Lung (tissue), 12 donors: Measurements from ENCODE around the gene SYTL3. TPM values are rescaled to one million over a fixed set of nuclear protein-coding genes. Genes with fewer than 3 reads are reported as not detected.

Experiments
- ATAC-seq: fragments of 200-7000 bp; cut with Tn5 transposase; one replicate; pipeline ENCODE4 v1.9.1; 2020; ENCODE audit warnings: moderate number of reproducible peaks; ENCODE audit not compliant: insufficient read depth, low FRiP score
- DNase-seq, 3 donors: peaks; one replicate each; pipeline ENCODE4 v3.0.0-alpha.2; 2013 to 2017
- H3K27ac ChIP-seq, 2 donors: one replicate each; pipeline ENCODE4 v1.5.1; 2013; ENCODE audit warnings: mild to moderate bottlenecking in 2 of 2, moderate library complexity in 2 of 2, control low read depth in 1 of 2, inconsistent platforms in 1 of 2, low read depth in 1 of 2, low read length in 1 of 2
- H3K27me3 ChIP-seq, 3 donors: one replicate each; pipeline ENCODE4 v1.5.1; 2013; ENCODE audit warnings: low read length in 2 of 3; ENCODE audit not compliant: control insufficient read depth in 3 of 3, insufficient read depth in 3 of 3
- H3K36me3 ChIP-seq, 4 donors: one replicate each; pipeline ENCODE4 v1.5.1; 2013; ENCODE audit warnings: low read length in 4 of 4, mild to moderate bottlenecking in 1 of 4, moderate library complexity in 1 of 4; ENCODE audit not compliant: control insufficient read depth in 4 of 4, insufficient read depth in 4 of 4
- H3K4me1 ChIP-seq, 5 donors: one replicate each; pipeline ENCODE4 v1.5.1; 2013; ENCODE audit warnings: low read length in 5 of 5, mild to moderate bottlenecking in 2 of 5, moderate library complexity in 1 of 5; ENCODE audit not compliant: control insufficient read depth in 5 of 5, insufficient read depth in 5 of 5
- H3K4me3 ChIP-seq: one replicate; pipeline ENCODE4 v1.5.1; 2013; ENCODE audit warnings: mild to moderate bottlenecking, control low read depth, moderate library complexity
- H3K9ac ChIP-seq, 2 donors: one replicate each; pipeline ENCODE4 v1.5.1; 2013; ENCODE audit warnings: low read length in 2 of 2, control low read depth in 1 of 2; ENCODE audit not compliant: insufficient read depth in 1 of 2
- H3K9me3 ChIP-seq, 4 donors: one replicate each; pipeline ENCODE4 v1.5.1; 2013; ENCODE audit warnings: low read length in 3 of 4, mild to moderate bottlenecking in 1 of 4, moderate library complexity in 1 of 4; ENCODE audit not compliant: control insufficient read depth in 4 of 4, insufficient read depth in 3 of 4
- WGBS, 2 donors: extraction: QIAGEN DNeasy Blood & Tissue Kit; methylation state at CpG; one replicate each; pipeline ENCODE4 v1.1.7; 2013; 5-methylcytosine and 5-hydroxymethylcytosine counted together
- polyA plus RNA-seq, 2 donors: library from polyadenylated mRNA; stranded (reverse); fragments of 200-250 nt; gene quantifications; one replicate each; pipeline ENCODE4 v1.2.1, GENCODE V29; 2013
- total RNA-seq, 2 donors: library from RNA; depleted of rRNA in 1 of 2; stranded (reverse); fragments of >200 nt in 1 of 2; gene quantifications; one replicate each; pipeline ENCODE4 v1.2.1, GENCODE V29; 2014 to 2021
- TF ChIP-seq, protein P1 (sequence below): IDR thresholded peaks from 2 replicates; pipeline ENCODE4 v1.5.1; 2012; ENCODE audit warnings: mild to moderate bottlenecking; ENCODE audit errors: control extremely low read depth, extremely low read depth
- donor health status: control.
- donor health status: control.
- donor health status: Bipolar disorder and iron deficiency.
- donor health status: healthy.
- donor health status: DM: yes; HTN: yes; CAD: no.

Gene SYTL3
- total and polyA plus RNA-seq, 4 donors: 6.5 to 20.0 (median 15.6) TPM

DNA sequence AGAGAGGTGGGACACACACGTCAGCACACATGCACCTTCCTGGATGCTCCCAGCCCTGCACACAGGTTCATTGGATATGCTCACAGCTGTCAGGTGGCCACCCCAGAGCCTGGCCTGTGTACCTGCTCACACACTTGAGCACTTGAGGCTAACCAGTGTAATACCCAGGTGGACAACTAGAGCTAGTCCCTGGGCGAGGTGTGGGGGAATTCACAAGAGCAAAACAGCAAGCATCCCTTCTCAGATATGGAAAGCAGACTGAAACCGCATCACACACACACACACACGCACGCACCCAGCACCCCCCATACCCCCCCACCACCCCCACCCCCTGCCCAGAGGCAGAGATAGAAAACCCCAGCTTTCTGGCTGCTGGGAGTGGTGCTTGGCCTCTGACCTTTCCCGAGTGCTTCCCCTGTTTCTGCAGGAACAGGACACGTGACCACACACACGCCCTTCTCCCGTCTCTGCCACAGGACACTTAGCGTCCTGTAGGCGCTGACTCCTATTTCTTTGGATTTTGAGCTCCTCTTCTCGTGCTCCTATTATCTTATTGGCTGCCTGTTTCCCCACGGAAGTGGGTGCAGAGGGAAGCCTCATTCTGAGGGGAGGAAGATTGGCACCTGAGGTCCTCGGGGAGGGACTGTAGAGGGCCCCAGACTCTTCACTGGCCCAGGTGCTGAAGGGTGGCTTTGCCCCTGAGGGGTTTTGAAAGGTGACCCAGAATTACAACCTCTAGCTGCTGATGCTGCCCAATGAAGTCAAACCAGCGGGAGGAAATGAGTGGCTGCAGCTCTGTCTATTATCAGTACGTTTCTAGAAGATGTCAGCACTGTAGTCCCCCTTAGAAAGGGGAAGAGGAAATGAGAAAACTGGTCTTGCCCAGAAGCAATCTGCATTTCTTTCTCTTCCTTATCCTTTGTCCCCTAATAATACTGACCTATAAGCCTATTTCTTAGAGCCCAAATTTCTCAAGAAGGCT, 65.8 kb downstream of the SYTL3 start:
- Histone ChIP-seq H3K4me1 (peaks cover 0 to 18% (median 2%) of the 10 kb centered on the region in 5 donors), H3K9me3 (peaks cover 0 to 1% (median 0%) of the 10 kb centered on the region in 4 donors), H3K36me3 (peaks cover 0 to 6% (median 0%) of the 10 kb centered on the region in 4 donors), H3K4me3 (no peak overlapping the region), H3K9ac (no peak overlapping the region), H3K27ac (peak overlapping the region in 1 of 2 donors; percentile 74), H3K27me3 (no peaks in the 10 kb centered on the region)
- DNase-seq (peak in 2 of 3 donors; percentile 2 to 17), ATAC-seq (no peak)
- TF ChIP-seq, protein P1, sequence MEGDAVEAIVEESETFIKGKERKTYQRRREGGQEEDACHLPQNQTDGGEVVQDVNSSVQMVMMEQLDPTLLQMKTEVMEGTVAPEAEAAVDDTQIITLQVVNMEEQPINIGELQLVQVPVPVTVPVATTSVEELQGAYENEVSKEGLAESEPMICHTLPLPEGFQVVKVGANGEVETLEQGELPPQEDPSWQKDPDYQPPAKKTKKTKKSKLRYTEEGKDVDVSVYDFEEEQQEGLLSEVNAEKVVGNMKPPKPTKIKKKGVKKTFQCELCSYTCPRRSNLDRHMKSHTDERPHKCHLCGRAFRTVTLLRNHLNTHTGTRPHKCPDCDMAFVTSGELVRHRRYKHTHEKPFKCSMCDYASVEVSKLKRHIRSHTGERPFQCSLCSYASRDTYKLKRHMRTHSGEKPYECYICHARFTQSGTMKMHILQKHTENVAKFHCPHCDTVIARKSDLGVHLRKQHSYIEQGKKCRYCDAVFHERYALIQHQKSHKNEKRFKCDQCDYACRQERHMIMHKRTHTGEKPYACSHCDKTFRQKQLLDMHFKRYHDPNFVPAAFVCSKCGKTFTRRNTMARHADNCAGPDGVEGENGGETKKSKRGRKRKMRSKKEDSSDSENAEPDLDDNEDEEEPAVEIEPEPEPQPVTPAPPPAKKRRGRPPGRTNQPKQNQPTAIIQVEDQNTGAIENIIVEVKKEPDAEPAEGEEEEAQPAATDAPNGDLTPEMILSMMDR: no peak
- 65 to 84% methylated on average over 15 to 16 of the region's 16 CpGs for WGBS, 2 donors

DNA sequence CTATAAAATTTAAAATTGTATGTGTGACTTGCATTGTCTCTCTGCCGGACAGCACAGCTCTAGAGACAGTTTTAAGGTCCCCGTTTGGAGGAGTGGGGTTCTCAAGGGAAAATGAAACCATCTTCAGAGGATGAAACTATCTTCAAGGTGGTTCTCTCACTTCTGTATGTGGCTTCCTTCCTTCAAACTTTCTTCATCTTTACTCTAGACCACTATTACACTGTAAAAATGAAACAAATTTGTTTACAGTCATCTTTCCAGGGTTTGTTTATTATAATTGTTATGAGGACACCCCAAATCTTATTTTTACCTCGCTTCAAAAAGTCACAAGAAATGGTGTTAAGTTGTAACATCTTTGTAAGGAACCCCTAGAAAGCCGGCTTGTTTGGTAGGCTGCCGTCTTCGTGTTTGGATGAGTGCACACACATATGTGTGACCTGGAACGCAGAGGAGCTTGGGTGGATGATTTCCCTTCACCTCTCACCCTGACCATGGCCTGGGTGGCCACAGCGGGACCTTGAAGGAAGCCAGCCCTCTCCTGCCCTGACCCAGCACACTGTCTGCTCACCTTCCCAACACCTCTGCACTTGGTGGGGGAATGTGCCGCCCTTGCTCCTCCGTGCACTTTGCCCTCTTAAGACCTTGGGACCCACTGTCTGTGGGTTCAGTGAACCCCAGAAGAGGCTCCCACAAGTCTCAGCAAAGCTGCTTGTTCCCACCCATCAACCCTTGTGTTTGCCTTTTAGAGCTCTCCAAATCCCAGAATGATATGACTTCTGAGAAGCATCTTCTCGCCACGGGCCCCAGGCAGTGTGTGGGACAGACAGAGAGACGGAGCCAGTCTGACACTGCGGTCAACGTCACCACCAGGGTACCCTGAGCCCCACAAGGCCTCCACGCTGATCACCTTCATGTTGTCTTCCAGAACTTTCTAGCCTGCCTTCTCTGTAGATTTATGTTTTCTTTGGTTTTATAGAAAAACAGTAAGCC, 67.8 kb downstream of the SYTL3 start:
- H3K4me1 ChIP-seq: peaks cover 0 to 10% (median 2%) of the 10 kb centered on the region in 5 donors
- no peaks in the 10 kb centered on the region for H3K27me3 ChIP-seq
- TF ChIP-seq, protein P1: no peak
- ATAC-seq (no peak), DNase-seq (no peak)
- peaks cover 0 to 1% (median 0%) of the 10 kb centered on the region in 4 donors for H3K9me3 ChIP-seq
- H3K27ac ChIP-seq: peak overlapping the region in 1 of 2 donors; percentile 56
- no peak overlapping the region for H3K9ac ChIP-seq
- H3K4me3 ChIP-seq: no peak overlapping the region
- H3K36me3 ChIP-seq: peaks cover 0 to 8% (median 0%) of the 10 kb centered on the region in 4 donors
- WGBS, 2 donors: 84 to 85% methylated on average over 16 of the region's 16 CpGs

DNA sequence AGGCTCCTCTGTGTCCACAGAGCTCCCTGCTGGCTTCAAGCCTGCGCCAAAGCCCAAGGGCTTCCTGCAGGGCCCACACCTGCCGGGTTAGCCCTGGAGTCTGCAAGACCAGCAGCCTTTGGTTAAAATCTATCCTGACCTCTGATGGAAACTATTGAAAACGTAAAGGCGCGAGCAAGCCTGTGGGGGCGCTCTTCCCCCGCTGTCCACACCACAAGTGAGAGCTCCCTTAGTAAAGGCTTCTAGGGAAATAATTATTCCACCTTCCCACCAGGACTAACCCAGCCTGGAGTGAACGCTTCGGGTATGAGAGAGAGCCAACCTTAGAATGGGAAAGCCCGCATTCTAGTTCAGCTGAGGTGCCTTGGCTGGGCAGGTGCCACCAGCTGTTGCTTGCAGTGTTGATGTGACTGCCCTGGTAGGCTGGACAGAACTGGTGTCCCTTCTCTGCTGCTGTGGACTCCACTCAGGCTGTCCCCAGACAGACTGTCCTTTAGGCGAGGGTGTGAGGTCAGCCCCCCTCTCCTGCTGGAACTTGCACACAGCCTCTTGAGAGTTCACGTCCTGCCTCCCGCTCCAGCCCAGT, 68.7 kb downstream of the SYTL3 start:
- H3K4me1 ChIP-seq: peaks cover 0 to 10% (median 2%) of the 10 kb centered on the region in 5 donors
- ATAC-seq (no peak), DNase-seq (peak in 1 of 3 donors; percentile 24)
- peaks cover 0 to 1% (median 0%) of the 10 kb centered on the region in 4 donors for H3K9me3 ChIP-seq
- 77 to 89% methylated on average over 13 of the region's 13 CpGs for WGBS, 2 donors
- TF ChIP-seq, protein P1: peak; percentile 9
- no peak overlapping the region for H3K9ac ChIP-seq
- H3K4me3 ChIP-seq: no peak overlapping the region
- H3K27ac ChIP-seq: no peak overlapping the region
- no peaks in the 10 kb centered on the region for H3K27me3 ChIP-seq
- peaks cover 0 to 6% (median 0%) of the 10 kb centered on the region in 4 donors for H3K36me3 ChIP-seq
